ENCODE results near the gene UBXN2A.
A peak's percentile ranks its signal among the peaks of the same experiment; 100 is the strongest.

Gene UBXN2A

DNA sequence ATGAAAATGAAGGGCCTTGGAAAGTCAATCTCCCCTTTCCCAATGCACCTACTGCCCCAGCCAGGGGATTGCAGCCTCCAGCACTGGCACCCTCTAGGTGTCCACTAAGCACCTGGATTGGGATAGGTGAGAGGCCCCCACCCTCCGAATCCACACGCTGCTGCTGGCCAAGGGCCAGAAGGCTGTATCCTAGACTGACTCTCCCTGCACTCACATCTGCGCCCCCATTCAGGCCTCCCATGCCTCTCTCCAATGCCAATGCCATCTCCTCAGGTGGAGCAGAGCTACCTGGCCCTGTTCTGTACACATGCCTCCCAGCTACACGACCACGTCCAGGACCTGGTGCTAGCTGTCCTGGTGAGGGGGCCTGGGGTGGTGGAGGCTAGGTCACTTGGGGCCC, 79.5 kb downstream of the UBXN2A start:
- TF ChIP-seq, protein P1, sequence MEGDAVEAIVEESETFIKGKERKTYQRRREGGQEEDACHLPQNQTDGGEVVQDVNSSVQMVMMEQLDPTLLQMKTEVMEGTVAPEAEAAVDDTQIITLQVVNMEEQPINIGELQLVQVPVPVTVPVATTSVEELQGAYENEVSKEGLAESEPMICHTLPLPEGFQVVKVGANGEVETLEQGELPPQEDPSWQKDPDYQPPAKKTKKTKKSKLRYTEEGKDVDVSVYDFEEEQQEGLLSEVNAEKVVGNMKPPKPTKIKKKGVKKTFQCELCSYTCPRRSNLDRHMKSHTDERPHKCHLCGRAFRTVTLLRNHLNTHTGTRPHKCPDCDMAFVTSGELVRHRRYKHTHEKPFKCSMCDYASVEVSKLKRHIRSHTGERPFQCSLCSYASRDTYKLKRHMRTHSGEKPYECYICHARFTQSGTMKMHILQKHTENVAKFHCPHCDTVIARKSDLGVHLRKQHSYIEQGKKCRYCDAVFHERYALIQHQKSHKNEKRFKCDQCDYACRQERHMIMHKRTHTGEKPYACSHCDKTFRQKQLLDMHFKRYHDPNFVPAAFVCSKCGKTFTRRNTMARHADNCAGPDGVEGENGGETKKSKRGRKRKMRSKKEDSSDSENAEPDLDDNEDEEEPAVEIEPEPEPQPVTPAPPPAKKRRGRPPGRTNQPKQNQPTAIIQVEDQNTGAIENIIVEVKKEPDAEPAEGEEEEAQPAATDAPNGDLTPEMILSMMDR (IDR thresholded peaks at IDR 0.05; ENCODE audit: borderline replicate concordance, insufficient read depth, low read depth, low read length): no peak
- H3K4me3 ChIP-seq (ENCODE audit: low read depth, low read length): no peak overlapping the region

DNA sequence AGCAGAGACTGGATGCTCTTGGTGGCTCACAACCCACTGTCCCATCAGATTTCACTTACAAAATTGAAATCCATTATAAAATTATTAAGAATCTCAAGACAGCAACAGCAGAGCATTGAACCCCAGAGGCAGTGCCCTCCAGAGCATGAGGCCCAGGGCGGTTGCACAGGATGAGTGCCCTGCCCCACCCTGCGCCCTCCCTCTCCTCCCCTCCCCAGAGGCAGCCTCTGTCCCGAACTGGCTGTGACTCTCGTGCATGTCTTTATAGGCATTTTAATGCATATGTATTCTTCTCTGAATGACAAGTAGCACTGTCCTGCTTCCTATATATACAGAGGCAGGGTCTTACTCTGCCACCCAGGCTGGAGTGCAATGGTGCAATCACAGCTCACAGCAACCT, 80.0 kb downstream of the UBXN2A start:
- H3K4me3 ChIP-seq (ENCODE audit: low read depth, low read length): no peak overlapping the region
- TF ChIP-seq, protein P1 (IDR thresholded peaks at IDR 0.05; ENCODE audit: borderline replicate concordance, insufficient read depth, low read depth, low read length): no peak

DNA sequence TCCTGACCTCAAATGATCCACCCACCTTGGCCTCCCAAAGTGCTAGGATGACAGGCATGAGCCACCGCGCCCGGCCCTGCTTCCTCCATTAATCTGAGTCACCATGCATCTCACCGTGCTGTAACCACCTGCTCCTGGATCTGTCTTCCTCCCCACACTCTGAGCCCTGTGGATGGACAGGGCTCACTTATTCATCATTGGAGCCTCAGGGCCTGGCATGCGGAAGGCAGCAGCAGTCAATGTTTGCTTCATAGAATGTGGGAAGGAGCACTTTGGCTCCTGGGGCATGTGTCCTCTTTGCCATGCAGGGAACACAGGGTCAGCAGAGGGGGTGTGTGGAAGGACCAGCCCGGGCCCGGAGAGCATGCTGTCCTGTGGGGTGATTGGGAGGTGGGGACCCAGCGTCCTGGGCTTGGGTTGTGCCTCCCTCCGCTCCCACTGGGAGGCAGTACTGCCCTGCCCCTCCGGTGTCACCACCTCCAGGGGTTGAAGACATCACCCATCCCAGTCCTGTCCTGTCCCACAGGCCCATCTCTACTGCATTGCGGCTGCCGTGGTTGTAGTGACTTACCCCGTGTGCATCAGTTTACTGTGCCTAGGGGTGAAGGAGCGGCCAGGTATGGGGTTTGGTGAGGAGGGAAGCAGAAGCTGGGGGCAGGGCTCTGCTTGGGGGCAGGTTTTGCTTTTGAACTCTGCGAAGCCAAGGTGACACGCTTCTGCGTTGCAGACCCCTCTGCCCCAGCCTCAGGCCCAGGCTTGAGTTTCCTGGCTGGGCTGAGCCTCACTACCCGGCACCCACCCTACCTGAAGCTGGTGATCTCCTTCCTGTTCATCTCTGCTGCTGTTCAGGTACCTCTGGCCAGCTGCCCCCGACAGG, 81.1 kb downstream of the UBXN2A start:
- TF ChIP-seq, protein P1 (IDR thresholded peaks at IDR 0.05; ENCODE audit: borderline replicate concordance, insufficient read depth, low read depth, low read length): peak; percentile 63
- no peak overlapping the region for H3K4me3 ChIP-seq (ENCODE audit: low read depth, low read length)

DNA sequence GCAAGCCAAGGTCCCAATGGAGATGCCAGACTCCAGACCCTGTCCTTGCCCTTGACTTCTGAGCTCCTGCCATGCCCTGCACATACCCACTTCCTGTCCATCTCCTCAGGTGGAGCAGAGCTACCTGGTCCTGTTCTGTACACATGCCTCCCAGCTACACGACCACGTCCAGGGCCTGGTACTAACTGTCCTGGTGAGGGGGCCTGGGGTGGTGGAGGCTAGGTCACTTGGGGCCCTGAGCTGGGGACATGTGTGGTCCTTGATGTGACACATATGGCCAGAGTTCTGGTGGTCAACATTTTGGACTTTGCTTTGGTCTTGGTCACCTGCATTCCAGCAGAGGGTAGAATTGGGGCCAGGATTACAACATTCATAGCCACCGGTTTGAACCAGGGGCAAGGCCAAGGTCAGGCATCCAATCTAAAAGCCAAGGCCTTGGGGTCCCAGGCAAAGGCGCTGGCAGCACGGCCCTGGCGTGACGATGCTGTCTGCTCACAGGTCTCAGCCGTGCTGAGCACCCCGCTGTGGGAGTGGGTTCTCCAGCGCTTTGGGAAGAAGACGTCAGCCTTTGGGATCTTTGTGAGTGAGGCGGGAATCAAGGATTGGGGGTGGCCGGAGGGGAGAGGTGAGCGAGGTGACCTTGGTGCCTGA, 82.2 kb downstream of the UBXN2A start:
- no peak overlapping the region for H3K4me3 ChIP-seq (ENCODE audit: low read depth, low read length)
- TF ChIP-seq, protein P1 (IDR thresholded peaks at IDR 0.05; ENCODE audit: borderline replicate concordance, insufficient read depth, low read depth, low read length): no peak

DNA sequence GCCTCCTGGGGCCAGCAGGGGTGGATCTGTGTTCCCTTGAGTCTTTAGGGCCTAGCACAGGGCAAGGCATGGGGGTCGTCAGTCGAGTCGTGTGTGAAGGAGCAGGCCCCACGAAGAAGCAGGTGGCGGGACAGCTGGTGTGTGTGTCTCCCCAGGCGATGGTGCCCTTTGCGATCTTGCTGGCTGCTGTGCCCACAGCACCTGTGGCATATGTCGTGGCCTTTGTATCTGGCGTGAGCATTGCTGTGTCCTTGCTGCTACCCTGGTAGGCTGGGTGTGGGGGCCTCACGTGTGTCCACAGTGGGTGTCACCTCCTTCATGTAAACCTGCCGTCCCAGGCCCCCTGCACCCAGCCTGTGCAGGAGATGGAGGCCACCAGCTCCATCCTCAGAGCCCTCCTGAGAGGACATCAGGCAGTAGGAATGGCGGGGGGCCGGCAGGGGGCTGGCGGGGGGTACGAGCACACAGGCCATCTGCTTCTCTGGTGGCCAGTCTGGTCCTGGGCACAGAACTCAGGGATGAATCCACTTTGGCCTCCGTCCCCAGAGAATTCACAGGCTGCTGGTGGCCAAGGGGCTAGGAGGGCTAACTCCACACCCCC, 82.8 kb downstream of the UBXN2A start:
- TF ChIP-seq, protein P1 (IDR thresholded peaks at IDR 0.05; ENCODE audit: borderline replicate concordance, insufficient read depth, low read depth, low read length): no peak
- H3K4me3 ChIP-seq (ENCODE audit: low read depth, low read length): no peak overlapping the region

DNA sequence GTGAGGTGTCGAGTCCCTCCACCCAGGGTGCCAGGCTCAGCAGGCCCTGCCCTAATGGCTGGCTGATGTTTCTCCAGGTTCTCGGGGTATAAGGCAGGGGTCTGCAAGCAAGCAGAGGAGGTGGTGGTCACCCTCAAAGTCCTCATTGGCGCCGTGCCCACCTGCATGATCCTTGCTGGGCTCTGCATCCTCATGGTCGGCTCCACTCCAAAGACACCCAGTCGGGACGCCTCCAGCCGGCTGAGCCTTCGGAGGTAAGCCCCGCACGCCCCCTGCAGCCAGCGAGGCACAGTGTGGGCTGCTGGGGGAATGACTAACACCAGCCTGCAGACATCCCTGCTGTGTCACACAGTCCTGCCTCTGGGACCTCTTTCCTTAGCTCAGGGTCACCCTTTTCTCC, 83.8 kb downstream of the UBXN2A start:
- TF ChIP-seq, protein P1 (IDR thresholded peaks at IDR 0.05; ENCODE audit: borderline replicate concordance, insufficient read depth, low read depth, low read length): no peak
- no peak overlapping the region for H3K4me3 ChIP-seq (ENCODE audit: low read depth, low read length)
